HepG2 (cell line): ENCODE data around the gene SEMA3F. TPM values are rescaled to one million over a fixed set of nuclear protein-coding genes. Genes with fewer than 3 reads are reported as not detected.

Experiments used
- ATAC-seq: fragments of 200-7000 bp; cut with Tn5 transposase; 3 replicates; pipeline ENCODE4 v1.9.1; 2020; ENCODE audit warnings: mild to moderate bottlenecking, moderate library complexity
- BruUV-seq: library from RNA; stranded (reverse); fragments of 400-500 nt; replicated peaks from 2 replicates; lab custom pipeline; 2021; lab: Mats Ljungman, UMichigan
- CTCF ChIA-PET: fragments of 300-600 bp; formaldehyde crosslinking; extraction: SDS; loops from one replicate; lab custom pipeline; 2021; ENCODE audit warnings: low total read pairs, inconsistent platforms, low intra/inter-chr PET ratio; lab: Yijun Ruan, JAX
- POLR2A ChIA-PET: fragments of 350-600 bp; sonication (Branson Sonifier 250); formaldehyde crosslinking; loops from one replicate; lab custom pipeline; 2020; ENCODE audit warnings: antibody characterized with exemption, inconsistent platforms; lab: Yijun Ruan, JAX
- DNase-seq: peaks from one replicate; pipeline ENCODE4 v3.0.0-alpha.2; 2015; ENCODE audit warnings: low spot score
- FAIRE-seq: peaks from 3 replicates; lab custom pipeline; 2011; peaks lifted over from hg19 to GRCh38; lab: Jason Lieb, UNC
- H2AFZ ChIP-seq: one replicate; pipeline ENCODE4 v1.6.1; 2011; ENCODE audit warnings: low read length, inconsistent platforms
- H3K27ac ChIP-seq: fragments of 300-600 bp; 3 replicates; pipeline ENCODE4 v1.8.0; 2011; ENCODE audit warnings: mixed run types, mild to moderate bottlenecking, mixed read lengths, low read length, inconsistent platforms; ENCODE audit not compliant: insufficient read depth; ENCODE audit errors: extremely low read length
- H3K27me3 ChIP-seq, 2 experiments: fragments of 200-600 bp in 1 of 2; 2 replicates in 1 of 2; 3 replicates in 1 of 2; pipeline versions ENCODE4 v1.6.0 to v1.8.0; 2011; ENCODE audit warnings: low read length in 2 of 2, mild to moderate bottlenecking in 2 of 2, moderate library complexity in 2 of 2, inconsistent platforms in 1 of 2; ENCODE audit not compliant: insufficient read depth in 2 of 2, control insufficient read depth in 1 of 2
- H3K36me3 ChIP-seq, 2 experiments: fragments of 200-600 bp in 1 of 2; replicated peaks in 1 of 2; 2 replicates in 1 of 2; 3 replicates in 1 of 2; pipeline versions ENCODE4 v1.5.1 to v1.8.0; 2011; ENCODE audit warnings: low read length in 2 of 2, inconsistent platforms in 1 of 2; ENCODE audit not compliant: insufficient read depth in 2 of 2, control insufficient read depth in 1 of 2
- H3K4me1 ChIP-seq: 2 replicates; pipeline ENCODE4 v1.5.1; 2012; ENCODE audit warnings: low read length, inconsistent platforms; ENCODE audit not compliant: insufficient read depth
- H3K4me2 ChIP-seq: 2 replicates; pipeline ENCODE4 v1.6.0; 2011; ENCODE audit warnings: low read depth, low read length, inconsistent platforms
- H3K4me3 ChIP-seq, 3 experiments: fragments of 200-600 bp in 1 of 3; sonication (generic), shearing (Covaris generic) in 1 of 3; replicated peaks in 1 of 3; 2 replicates each; pipeline ENCODE4 v1.5.1; 2011 to 2016; ENCODE audit warnings: low read length in 3 of 3, inconsistent platforms in 2 of 3, low read depth in 2 of 3, mild to moderate bottlenecking in 2 of 3, control low read depth in 1 of 3, mixed read lengths in 1 of 3; ENCODE audit not compliant: insufficient read depth in 1 of 3
- H3K79me2 ChIP-seq: one replicate; pipeline ENCODE4 v1.6.1; 2011; ENCODE audit warnings: low read length, inconsistent platforms; ENCODE audit not compliant: insufficient read depth
- H3K9ac ChIP-seq: 2 replicates; pipeline ENCODE4 v1.6.0; 2011; ENCODE audit warnings: mild to moderate bottlenecking, low read depth, low read length, inconsistent platforms; ENCODE audit not compliant: insufficient read depth
- H3K9me3 ChIP-seq: 2 replicates; pipeline ENCODE4 v1.5.1; 2012; ENCODE audit warnings: mild to moderate bottlenecking, low read length
- H4K20me1 ChIP-seq: 2 replicates; pipeline ENCODE4 v1.6.0; 2011; ENCODE audit warnings: inconsistent platforms, mild to moderate bottlenecking, low read length, moderate library complexity; ENCODE audit not compliant: insufficient read depth
- NCOA2 ChIP-seq: sonication (generic); formaldehyde crosslinking; IDR thresholded peaks from 2 replicates; pipeline ENCODE4 v1.8.0; 2022; ENCODE audit warnings: inconsistent platforms
- SIX4 ChIP-seq: sonication (generic); formaldehyde crosslinking; IDR thresholded peaks from 2 replicates; pipeline ENCODE4 v1.4.0; 2020; ENCODE audit warnings: missing genetic modification reagents
- SPEN ChIP-seq: sonication (generic); formaldehyde crosslinking; IDR thresholded peaks from 2 replicates; pipeline ENCODE4 v1.5.1; 2020; ENCODE audit warnings: low read depth, mild to moderate bottlenecking, missing genetic modification reagents
- TBL1XR1 ChIP-seq: fragments of 150-350 bp; IDR thresholded peaks from 2 replicates; pipeline ENCODE4 v1.6.1; 2014; ENCODE audit warnings: borderline replicate concordance, low read length; ENCODE audit not compliant: partially characterized antibody
- ZNF280B ChIP-seq: sonication (generic); formaldehyde crosslinking; IDR thresholded peaks from 2 replicates; pipeline ENCODE4 v1.5.0; 2020; ENCODE audit warnings: missing genetic modification reagents, mild to moderate bottlenecking, borderline replicate concordance
- ZNF605 ChIP-seq: sonication (generic); formaldehyde crosslinking; IDR thresholded peaks from 2 replicates; pipeline ENCODE4 v1.8.0; 2022; ENCODE audit warnings: mild to moderate bottlenecking, missing genetic modification reagents
- ZNF709 ChIP-seq: sonication (generic); formaldehyde crosslinking; IDR thresholded peaks from 2 replicates; pipeline ENCODE4 v1.5.0; 2020; ENCODE audit warnings: mild to moderate bottlenecking, missing genetic modification reagents
- ZNF737 ChIP-seq: sonication (generic); formaldehyde crosslinking; IDR thresholded peaks from 2 replicates; pipeline ENCODE4 v1.5.0; 2020; ENCODE audit warnings: missing genetic modification reagents, mild to moderate bottlenecking, borderline replicate concordance
- ZSCAN31 ChIP-seq: sonication (generic); formaldehyde crosslinking; IDR thresholded peaks from 2 replicates; pipeline ENCODE4 v1.5.0; 2020; ENCODE audit warnings: low read depth, mild to moderate bottlenecking, missing genetic modification reagents
- WGBS: methylation state at CpG from one replicate; pipeline ENCODE4 v1.1.6; 2017; ENCODE audit warnings: low lambda C conversion rate; 5-methylcytosine and 5-hydroxymethylcytosine counted together
- in situ Hi-C: cut with HindIII; loops from 2 replicates; pipeline ENCODE4 v1.10.0; 2017; ENCODE audit warnings: low pct_unique_long_range_greater_than_20kb; ENCODE audit not compliant: extremely low pct_ligation_motif_present
- intact Hi-C: fragments of 100-400 bp; cut with micrococcal nuclease; formaldehyde crosslinking; loops from one replicate; pipeline ENCODE4 v1.10.0; 2022; ENCODE audit not compliant: unreplicated experiment
- polyA plus RNA-seq, 8 experiments: library from polyadenylated mRNA; depleted of rRNA in 3 of 8; stranded (reverse) in 7 of 8; unstranded in 1 of 8; fragments of >200 nt; fragmentation: Illumina TruSeq in 4 of 8; extraction: Trizol in 4 of 8; gene quantifications; 2 replicates each; pipeline versions ENCODE4 v1.2.1 to v1.2.3, GENCODE V29; 2011 to 2016; ENCODE audit warnings: low read depth in 4 of 8, missing spikeins in 1 of 8, mixed read lengths in 1 of 8; ENCODE audit not compliant: insufficient read depth in 1 of 8
- total RNA-seq, 5 experiments: library from RNA; depleted of rRNA; stranded (reverse); fragments of >200 nt; fragmentation: Illumina TruSeq; extraction: Trizol; gene quantifications; 2 replicates each; pipeline ENCODE4 v1.2.3, GENCODE V29; 2016; ENCODE audit warnings: low read depth in 1 of 5
- TF ChIP-seq, protein P1 (sequence below): sonication (generic); formaldehyde crosslinking; IDR thresholded peaks from 2 replicates; pipeline ENCODE4 v1.4.0; 2020; ENCODE audit warnings: missing genetic modification reagents, borderline replicate concordance
- TF ChIP-seq, protein P2 (sequence below), 2 experiments: fragments of 450-650 bp in 1 of 2; sonication (generic) in 1 of 2; formaldehyde crosslinking in 1 of 2; IDR thresholded peaks; 2 replicates each; pipeline versions ENCODE4 v1.6.1 to v1.8.0; 2016 to 2022; ENCODE audit warnings: antibody characterized with exemption in 1 of 2, mild to moderate bottlenecking in 1 of 2, missing genetic modification reagents in 1 of 2

The SEMA3F gene
- total and polyA plus RNA-seq, 2 of the 13 experiments (the other 11 are each of a cell fraction or from before 2014, with no cell fraction given): 7.6 to 17.2 TPM

DNA sequence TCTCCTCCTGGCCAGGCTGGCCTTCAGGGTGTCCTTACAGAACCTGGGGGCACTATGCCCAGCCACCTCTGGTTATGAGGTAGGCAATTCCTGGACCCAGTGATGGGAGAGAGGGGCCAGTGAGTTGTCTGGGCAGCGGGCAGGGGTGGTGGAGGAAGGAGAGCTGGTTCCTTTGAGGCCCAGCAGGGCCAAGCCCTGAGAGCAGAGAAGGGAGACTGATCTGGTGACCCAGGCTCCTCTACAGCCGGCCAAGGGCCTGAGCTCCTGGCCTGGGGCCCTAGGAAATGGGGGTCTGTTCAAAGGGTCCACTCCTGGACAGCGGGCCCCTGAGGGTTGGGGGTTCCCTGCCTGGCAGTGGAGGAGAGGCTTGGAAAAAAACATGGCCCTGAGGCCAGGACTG, 57.8 kb downstream of the SEMA3F start (continued):
- no peak for TF ChIP-seq ZNF737
- TF ChIP-seq SIX4 (CRISPR knock-in tag): no peak
- TF ChIP-seq NCOA2: no peak
- 0 out of 2 replicates have a peak, but pooled peaks have one; percentile 19 for TF ChIP-seq ZNF280B
- 0 out of 2 replicates have a peak, but pooled peaks have one; percentile 4 for TF ChIP-seq SPEN (CRISPR knock-in tag)
- TF ChIP-seq, protein P1, sequence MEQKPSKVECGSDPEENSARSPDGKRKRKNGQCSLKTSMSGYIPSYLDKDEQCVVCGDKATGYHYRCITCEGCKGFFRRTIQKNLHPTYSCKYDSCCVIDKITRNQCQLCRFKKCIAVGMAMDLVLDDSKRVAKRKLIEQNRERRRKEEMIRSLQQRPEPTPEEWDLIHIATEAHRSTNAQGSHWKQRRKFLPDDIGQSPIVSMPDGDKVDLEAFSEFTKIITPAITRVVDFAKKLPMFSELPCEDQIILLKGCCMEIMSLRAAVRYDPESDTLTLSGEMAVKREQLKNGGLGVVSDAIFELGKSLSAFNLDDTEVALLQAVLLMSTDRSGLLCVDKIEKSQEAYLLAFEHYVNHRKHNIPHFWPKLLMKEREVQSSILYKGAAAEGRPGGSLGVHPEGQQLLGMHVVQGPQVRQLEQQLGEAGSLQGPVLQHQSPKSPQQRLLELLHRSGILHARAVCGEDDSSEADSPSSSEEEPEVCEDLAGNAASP (CRISPR knock-in tag): no peak
- TF ChIP-seq TBL1XR1: no peak
- TF ChIP-seq, all 625 proteins: peak for 7

GRCh38 chr3:50213373-50213772, 58.2 kb downstream of the SEMA3F start:
- no CpG with 5 or more reads among the region's 12 CpGs for WGBS
- ChIA-PET POLR2A (interaction anchor here (1.5 to 16.5 kb wide), 4 partner anchors 2 to 22 kb away, joined by 4 to 844 read pairs (median 625); partner anchors contain the start of genes GNAI2 and SLC38A3), CTCF (no interaction called here)
- in situ Hi-C loops: no loop called here
- Histone ChIP-seq H4K20me1 (no peaks in the 10 kb centered on the region; the same call in 1 of the 2 replicates), H3K4me3 (no peak overlapping the region), H3K9me3 (no peaks in the 10 kb centered on the region), H3K4me1 (peaks cover 60% of the 10 kb centered on the region), H3K9ac (no peak overlapping the region), H3K36me3 (peaks cover 16 to 46% of the 10 kb centered on the region in 2 experiments), H3K4me2 (no peak overlapping the region), H3K79me2 (peaks cover 25% of the 10 kb centered on the region), H3K27me3 (no peaks in the 10 kb centered on the region), H3K27ac (no peak overlapping the region), H2AFZ (no peak overlapping the region)
- FAIRE-seq (no peak), DNase-seq (no peak), ATAC-seq (no peak)
- intact Hi-C loops: no loop called here
- no TSS peak for BruUV-seq
- TF ChIP-seq, protein P2, sequence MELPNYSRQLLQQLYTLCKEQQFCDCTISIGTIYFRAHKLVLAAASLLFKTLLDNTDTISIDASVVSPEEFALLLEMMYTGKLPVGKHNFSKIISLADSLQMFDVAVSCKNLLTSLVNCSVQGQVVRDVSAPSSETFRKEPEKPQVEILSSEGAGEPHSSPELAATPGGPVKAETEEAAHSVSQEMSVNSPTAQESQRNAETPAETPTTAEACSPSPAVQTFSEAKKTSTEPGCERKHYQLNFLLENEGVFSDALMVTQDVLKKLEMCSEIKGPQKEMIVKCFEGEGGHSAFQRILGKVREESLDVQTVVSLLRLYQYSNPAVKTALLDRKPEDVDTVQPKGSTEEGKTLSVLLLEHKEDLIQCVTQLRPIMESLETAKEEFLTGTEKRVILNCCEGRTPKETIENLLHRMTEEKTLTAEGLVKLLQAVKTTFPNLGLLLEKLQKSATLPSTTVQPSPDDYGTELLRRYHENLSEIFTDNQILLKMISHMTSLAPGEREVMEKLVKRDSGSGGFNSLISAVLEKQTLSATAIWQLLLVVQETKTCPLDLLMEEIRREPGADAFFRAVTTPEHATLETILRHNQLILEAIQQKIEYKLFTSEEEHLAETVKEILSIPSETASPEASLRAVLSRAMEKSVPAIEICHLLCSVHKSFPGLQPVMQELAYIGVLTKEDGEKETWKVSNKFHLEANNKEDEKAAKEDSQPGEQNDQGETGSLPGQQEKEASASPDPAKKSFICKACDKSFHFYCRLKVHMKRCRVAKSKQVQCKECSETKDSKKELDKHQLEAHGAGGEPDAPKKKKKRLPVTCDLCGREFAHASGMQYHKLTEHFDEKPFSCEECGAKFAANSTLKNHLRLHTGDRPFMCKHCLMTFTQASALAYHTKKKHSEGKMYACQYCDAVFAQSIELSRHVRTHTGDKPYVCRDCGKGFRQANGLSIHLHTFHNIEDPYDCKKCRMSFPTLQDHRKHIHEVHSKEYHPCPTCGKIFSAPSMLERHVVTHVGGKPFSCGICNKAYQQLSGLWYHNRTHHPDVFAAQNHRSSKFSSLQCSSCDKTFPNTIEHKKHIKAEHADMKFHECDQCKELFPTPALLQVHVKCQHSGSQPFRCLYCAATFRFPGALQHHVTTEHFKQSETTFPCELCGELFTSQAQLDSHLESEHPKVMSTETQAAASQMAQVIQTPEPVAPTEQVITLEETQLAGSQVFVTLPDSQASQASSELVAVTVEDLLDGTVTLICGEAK (IDR thresholded peaks at IDR 0.05): no peak
- TF ChIP-seq, protein P2 (CRISPR knock-in tag; IDR thresholded peaks at IDR 0.05): 0 out of 2 replicates have a peak, but pooled peaks have one; percentile 3
- TF ChIP-seq ZNF605 (CRISPR knock-in tag) (no peak), ZNF709 (no peak), ZSCAN31 (CRISPR knock-in tag) (no peak)
